ENCODE results near the gene MRPL49. TPM values are rescaled to one million over a fixed set of nuclear protein-coding genes. Genes with fewer than 3 reads are reported as not detected.

MRPL49 gene
- total and polyA plus RNA-seq, 2 experiments from 2014 or later, result 27.7 to 61.9 TPM

DNA sequence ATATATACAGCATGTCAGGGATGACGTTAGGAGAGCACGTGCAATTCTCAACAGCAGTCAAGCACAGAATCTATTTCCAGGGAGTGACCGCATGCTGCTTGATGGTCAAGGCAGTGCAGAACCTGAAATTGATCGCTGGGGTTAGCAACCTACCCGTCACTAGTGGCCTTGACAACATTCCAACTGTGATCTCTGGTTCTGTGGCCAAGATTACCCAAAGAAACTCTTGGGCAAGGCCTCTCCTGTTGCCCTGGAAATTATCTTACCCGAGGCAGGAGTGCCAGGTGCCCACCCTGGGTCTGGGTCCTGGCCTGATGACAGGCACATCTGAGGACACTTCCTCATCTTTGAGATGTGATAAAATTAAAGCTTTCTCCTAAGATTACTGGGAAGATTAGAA, 8.3 kb upstream of the MRPL49 start:
- H3K4me1 Mint-ChIP-seq, result peaks cover 33% of the 10 kb centered on the region

More for the DNA sequence above, 8.3 kb upstream of the MRPL49 start:
- Histone ChIP-seq H2AFZ (no peak overlapping the region), H3K4me2 (peak overlapping the region; percentile 99; the same call in 1 of the 2 replicates), H3K79me2 (replicated peaks; ENCODE audit: insufficient read depth) (peaks cover 8% of the 10 kb centered on the region; the same call in 1 of the 2 replicates), H3K27me3 (ENCODE audit: insufficient read depth) (no peaks in the 10 kb centered on the region), H3K9me2 (ENCODE audit: insufficient read depth) (no peaks in the 10 kb centered on the region), H3F3A (replicated peaks; ENCODE audit: low read depth) (peaks cover 23% of the 10 kb centered on the region), H3K4me1 (ENCODE audit: insufficient read depth) (peaks cover 13% of the 10 kb centered on the region), H3K36me3 (ENCODE audit: insufficient read depth) (no peaks in the 10 kb centered on the region), H3K27ac (ENCODE audit: low read depth) (no peak overlapping the region), H3K4me3 (peak overlapping the region; percentile 99; the same call in 1 of the 2 replicates), H4K20me1 (replicated peaks; ENCODE audit: insufficient read depth) (peaks cover 5% of the 10 kb centered on the region; the same call in 1 of the 2 replicates)
- peaks cover 52% of the 10 kb centered on the region for H3K27me3 Mint-ChIP-seq (ENCODE audit: insufficient read depth, low read depth, poor library complexity)
- H3K4me3 Mint-ChIP-seq, result peak overlapping the region; percentile 96
- peaks cover 35% of the 10 kb centered on the region for H3K36me3 Mint-ChIP-seq (ENCODE audit: low read depth)
- TF ChIP-seq NANOG (IDR thresholded peaks at IDR 0.05; ENCODE audit: borderline replicate concordance), result no peak
- TF ChIP-seq, protein P1, sequence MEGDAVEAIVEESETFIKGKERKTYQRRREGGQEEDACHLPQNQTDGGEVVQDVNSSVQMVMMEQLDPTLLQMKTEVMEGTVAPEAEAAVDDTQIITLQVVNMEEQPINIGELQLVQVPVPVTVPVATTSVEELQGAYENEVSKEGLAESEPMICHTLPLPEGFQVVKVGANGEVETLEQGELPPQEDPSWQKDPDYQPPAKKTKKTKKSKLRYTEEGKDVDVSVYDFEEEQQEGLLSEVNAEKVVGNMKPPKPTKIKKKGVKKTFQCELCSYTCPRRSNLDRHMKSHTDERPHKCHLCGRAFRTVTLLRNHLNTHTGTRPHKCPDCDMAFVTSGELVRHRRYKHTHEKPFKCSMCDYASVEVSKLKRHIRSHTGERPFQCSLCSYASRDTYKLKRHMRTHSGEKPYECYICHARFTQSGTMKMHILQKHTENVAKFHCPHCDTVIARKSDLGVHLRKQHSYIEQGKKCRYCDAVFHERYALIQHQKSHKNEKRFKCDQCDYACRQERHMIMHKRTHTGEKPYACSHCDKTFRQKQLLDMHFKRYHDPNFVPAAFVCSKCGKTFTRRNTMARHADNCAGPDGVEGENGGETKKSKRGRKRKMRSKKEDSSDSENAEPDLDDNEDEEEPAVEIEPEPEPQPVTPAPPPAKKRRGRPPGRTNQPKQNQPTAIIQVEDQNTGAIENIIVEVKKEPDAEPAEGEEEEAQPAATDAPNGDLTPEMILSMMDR (conservative IDR thresholded peaks at IDR 0.05; ENCODE audit: low read depth in 2 of 2), result no peak
- TF ChIP-seq, protein P2, sequence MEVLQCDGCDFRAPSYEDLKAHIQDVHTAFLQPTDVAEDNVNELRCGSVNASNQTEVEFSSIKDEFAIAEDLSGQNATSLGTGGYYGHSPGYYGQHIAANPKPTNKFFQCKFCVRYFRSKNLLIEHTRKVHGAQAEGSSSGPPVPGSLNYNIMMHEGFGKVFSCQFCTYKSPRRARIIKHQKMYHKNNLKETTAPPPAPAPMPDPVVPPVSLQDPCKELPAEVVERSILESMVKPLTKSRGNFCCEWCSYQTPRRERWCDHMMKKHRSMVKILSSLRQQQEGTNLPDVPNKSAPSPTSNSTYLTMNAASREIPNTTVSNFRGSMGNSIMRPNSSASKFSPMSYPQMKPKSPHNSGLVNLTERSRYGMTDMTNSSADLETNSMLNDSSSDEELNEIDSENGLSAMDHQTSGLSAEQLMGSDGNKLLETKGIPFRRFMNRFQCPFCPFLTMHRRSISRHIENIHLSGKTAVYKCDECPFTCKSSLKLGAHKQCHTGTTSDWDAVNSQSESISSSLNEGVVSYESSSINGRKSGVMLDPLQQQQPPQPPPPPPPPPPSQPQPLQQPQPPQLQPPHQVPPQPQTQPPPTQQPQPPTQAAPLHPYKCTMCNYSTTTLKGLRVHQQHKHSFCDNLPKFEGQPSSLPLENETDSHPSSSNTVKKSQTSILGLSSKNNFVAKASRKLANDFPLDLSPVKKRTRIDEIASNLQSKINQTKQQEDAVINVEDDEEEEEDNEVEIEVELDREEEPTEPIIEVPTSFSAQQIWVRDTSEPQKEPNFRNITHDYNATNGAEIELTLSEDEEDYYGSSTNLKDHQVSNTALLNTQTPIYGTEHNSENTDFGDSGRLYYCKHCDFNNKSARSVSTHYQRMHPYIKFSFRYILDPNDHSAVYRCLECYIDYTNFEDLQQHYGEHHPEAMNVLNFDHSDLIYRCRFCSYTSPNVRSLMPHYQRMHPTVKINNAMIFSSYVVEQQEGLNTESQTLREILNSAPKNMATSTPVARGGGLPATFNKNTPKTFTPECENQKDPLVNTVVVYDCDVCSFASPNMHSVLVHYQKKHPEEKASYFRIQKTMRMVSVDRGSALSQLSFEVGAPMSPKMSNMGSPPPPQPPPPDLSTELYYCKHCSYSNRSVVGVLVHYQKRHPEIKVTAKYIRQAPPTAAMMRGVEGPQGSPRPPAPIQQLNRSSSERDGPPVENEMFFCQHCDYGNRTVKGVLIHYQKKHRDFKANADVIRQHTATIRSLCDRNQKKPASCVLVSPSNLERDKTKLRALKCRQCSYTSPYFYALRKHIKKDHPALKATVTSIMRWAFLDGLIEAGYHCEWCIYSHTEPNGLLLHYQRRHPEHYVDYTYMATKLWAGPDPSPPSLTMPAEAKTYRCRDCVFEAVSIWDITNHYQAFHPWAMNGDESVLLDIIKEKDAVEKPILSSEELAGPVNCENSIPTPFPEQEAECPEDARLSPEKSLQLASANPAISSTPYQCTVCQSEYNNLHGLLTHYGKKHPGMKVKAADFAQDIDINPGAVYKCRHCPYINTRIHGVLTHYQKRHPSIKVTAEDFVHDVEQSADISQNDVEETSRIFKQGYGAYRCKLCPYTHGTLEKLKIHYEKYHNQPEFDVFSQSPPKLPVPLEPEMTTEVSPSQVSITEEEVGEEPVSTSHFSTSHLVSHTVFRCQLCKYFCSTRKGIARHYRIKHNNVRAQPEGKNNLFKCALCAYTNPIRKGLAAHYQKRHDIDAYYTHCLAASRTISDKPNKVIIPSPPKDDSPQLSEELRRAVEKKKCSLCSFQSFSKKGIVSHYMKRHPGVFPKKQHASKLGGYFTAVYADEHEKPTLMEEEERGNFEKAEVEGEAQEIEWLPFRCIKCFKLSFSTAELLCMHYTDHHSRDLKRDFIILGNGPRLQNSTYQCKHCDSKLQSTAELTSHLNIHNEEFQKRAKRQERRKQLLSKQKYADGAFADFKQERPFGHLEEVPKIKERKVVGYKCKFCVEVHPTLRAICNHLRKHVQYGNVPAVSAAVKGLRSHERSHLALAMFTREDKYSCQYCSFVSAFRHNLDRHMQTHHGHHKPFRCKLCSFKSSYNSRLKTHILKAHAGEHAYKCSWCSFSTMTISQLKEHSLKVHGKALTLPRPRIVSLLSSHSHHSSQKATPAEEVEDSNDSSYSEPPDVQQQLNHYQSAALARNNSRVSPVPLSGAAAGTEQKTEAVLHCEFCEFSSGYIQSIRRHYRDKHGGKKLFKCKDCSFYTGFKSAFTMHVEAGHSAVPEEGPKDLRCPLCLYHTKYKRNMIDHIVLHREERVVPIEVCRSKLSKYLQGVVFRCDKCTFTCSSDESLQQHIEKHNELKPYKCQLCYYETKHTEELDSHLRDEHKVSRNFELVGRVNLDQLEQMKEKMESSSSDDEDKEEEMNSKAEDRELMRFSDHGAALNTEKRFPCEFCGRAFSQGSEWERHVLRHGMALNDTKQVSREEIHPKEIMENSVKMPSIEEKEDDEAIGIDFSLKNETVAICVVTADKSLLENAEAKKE (CRISPR knock-in tag; IDR thresholded peaks at IDR 0.05), result no peak
- TF ChIP-seq ZNF331 (CRISPR knock-in tag; IDR thresholded peaks at IDR 0.05; ENCODE audit: low read depth), result no peak
- TF ChIP-seq ZNF114 (CRISPR knock-in tag; IDR thresholded peaks at IDR 0.05), result no peak
- no peak for TF ChIP-seq EZH2 (IDR thresholded peaks at IDR 0.05; ENCODE audit: low read depth, unreplicated experiment)
- no peak for TF ChIP-seq POLR2AphosphoS5 (IDR thresholded peaks at IDR 0.05; ENCODE audit: low read depth)
- TF ChIP-seq JUNB (IDR thresholded peaks at IDR 0.05; ENCODE audit: unreplicated experiment), result no peak
- TF ChIP-seq, protein P3, sequence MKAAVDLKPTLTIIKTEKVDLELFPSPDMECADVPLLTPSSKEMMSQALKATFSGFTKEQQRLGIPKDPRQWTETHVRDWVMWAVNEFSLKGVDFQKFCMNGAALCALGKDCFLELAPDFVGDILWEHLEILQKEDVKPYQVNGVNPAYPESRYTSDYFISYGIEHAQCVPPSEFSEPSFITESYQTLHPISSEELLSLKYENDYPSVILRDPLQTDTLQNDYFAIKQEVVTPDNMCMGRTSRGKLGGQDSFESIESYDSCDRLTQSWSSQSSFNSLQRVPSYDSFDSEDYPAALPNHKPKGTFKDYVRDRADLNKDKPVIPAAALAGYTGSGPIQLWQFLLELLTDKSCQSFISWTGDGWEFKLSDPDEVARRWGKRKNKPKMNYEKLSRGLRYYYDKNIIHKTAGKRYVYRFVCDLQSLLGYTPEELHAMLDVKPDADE (IDR thresholded peaks at IDR 0.05), result no peak
- TF ChIP-seq STAT1 (IDR thresholded peaks at IDR 0.05; ENCODE audit: unreplicated experiment), result no peak
- no peak overlapping the region for H3K27ac Mint-ChIP-seq
- peaks cover 2% of the 10 kb centered on the region; the same call in 2 of the 3 replicates for H3K9me3 Mint-ChIP-seq
- ATAC-seq (no peak), DNase-seq (ENCODE audit: low spot score) (no peak)
